Measurements from ENCODE around the gene PARD3B. TPM values are rescaled to one million over a fixed set of nuclear protein-coding genes. Genes with fewer than 3 reads are reported as not detected.

PARD3B gene
- total RNA-seq, 2 experiments from 2014 or later: 0.23 to 0.53 TPM

DNA sequence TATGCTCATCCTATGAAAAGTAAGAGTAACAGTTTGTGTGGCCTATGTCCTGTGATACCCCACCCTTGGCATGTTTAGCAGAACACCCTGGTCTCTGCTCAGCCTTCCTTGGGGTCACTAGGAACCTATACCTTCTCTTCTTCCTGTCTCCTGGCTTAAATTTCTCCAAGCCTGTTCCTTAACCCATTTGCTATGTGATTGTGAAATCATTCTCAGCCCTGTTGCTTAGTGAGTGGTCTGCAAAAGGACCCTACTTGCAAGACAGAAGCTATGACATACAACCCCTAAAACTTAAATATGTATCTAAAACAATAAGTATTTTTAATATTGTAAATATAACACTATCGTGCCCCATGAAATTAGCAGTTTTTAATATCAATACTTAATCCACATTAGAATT, 524.7 kb downstream of the PARD3B start:
- H3K36me3 Mint-ChIP-seq (ENCODE audit: low read depth): peaks cover 8% of the 10 kb centered on the region
- H3K27ac Mint-ChIP-seq: no peak overlapping the region
- peaks cover 4% of the 10 kb centered on the region for H3K9me3 Mint-ChIP-seq
- ChIA-PET POLR2A (no interaction called here), CTCF (no interaction called here)
- H3K4me3 Mint-ChIP-seq: no peak overlapping the region
- peaks cover 2% of the 10 kb centered on the region for H3K27me3 Mint-ChIP-seq
- peaks cover 1% of the 10 kb centered on the region for H3K4me1 Mint-ChIP-seq
- no peak for DNase-seq

DNA sequence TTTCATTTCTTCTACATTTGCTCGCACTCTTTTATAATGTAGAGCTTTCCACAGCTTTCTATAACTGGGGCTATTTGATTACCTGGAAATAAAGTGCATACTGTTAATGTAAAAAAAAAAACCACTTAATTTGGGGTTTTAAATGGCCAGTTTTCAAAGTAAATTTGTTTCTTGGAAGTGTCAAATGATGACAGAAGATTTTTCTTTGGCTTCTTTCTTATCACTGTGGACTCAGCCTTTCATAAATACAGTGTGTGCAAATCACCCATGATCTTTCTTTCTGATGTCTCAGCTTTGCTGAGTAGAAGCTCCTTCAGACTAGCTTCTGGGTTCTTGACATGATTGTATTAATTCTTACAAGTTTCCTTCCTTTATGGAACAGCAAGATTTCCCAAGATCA, 525.6 kb downstream of the PARD3B start:
- Mint-ChIP-seq H3K27ac (no peak overlapping the region), H3K27me3 (peaks cover 2% of the 10 kb centered on the region), H3K4me1 (peaks cover 3% of the 10 kb centered on the region), H3K36me3 (ENCODE audit: low read depth) (peaks cover 8% of the 10 kb centered on the region), H3K9me3 (peaks cover 4% of the 10 kb centered on the region), H3K4me3 (no peak overlapping the region)
- DNase-seq: no peak
- POLR2A ChIA-PET: no interaction called here
- CTCF ChIA-PET: no interaction called here

DNA sequence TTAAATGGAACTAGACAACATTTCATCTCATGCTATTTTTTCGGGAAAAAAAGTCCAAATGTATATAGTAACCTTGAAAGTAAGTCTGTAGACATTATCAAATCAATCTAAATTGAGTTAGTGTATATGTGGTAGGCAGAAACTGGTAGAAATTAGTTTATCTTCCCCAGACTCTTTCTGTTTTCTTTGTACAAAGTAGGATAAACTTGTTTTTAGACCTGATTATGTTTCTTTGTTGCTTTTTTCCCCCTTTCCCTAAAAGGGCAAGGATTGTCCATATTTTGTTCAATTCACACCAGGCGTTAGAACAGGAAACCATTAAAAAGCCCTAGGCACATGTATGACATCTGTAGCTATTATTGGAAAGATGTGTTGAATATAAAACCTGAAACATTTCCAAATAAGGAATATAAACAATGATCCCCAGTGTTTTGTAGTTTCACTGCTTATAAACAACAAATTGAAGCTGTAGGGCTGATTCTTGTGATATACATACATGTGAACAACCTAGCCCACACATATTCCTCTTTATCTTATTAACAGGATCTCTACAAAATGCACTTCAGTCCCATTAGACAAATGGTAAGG, 528.3 kb downstream of the PARD3B start:
- H3K27ac Mint-ChIP-seq: no peak overlapping the region
- CTCF ChIA-PET: no interaction called here
- peaks cover 28% of the 10 kb centered on the region for H3K4me1 Mint-ChIP-seq
- H3K36me3 Mint-ChIP-seq (ENCODE audit: low read depth): peaks cover 8% of the 10 kb centered on the region
- POLR2A ChIA-PET: interaction anchor here (0.5 to 0.7 kb wide), 2 partner anchors 9 to 361 kb away, joined by 3 read pairs; no protein-coding TSS in a partner anchor
- no peak for DNase-seq
- H3K9me3 Mint-ChIP-seq: peaks cover 4% of the 10 kb centered on the region
- peaks cover 2% of the 10 kb centered on the region for H3K27me3 Mint-ChIP-seq
- H3K4me3 Mint-ChIP-seq: no peak overlapping the region

DNA sequence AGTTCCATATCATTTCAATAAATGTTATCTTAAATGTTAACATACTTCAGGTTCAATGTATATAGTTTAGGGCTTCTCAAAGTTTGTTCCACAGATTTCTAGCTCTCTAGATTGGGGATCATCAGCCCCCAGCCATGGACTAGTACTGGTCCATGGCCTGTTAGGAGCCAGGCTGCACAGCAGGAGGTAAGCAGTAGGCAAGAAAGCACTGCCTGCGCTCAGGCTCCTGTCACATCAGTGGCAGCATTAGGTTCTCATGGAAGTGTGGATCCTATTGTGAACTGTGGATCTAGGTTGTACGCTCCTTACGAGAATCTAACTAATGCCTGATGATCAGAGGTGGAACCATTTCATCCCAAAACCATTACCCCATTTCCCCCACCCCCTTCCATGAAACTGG, 531.1 kb downstream of the PARD3B start:
- H3K27me3 Mint-ChIP-seq: peaks cover 2% of the 10 kb centered on the region
- ChIA-PET CTCF (no interaction called here), POLR2A (no interaction called here)
- peaks cover 8% of the 10 kb centered on the region for H3K36me3 Mint-ChIP-seq (ENCODE audit: low read depth)
- DNase-seq: no peak
- peaks cover 2% of the 10 kb centered on the region for H3K9me3 Mint-ChIP-seq
- no peak overlapping the region for H3K4me3 Mint-ChIP-seq
- H3K27ac Mint-ChIP-seq: peak overlapping the region; percentile 85
- H3K4me1 Mint-ChIP-seq: peaks cover 30% of the 10 kb centered on the region

DNA sequence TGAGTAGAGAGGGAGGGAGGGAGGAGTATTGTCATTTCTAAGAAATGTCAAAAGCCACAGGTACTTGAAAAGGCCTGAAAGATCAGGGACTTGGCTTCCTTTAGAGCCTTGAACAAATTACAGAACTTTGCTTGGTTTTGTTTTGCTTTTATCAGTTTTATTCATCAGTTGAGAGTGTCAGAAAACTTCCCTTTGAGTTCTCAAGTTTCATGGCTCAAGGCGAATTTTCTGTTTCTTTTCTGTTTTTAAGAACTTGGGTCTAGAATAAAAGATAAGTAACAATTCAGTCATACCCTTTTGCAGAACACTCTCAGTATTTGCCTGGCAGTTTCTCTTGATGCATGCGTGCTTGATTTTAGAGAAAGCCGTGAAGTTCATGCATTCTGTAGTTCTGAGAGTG, 531.9 kb downstream of the PARD3B start:
- POLR2A ChIA-PET: no interaction called here
- Mint-ChIP-seq H3K27ac (peak overlapping the region; percentile 85), H3K36me3 (ENCODE audit: low read depth) (peaks cover 8% of the 10 kb centered on the region), H3K27me3 (peaks cover 2% of the 10 kb centered on the region), H3K4me1 (peaks cover 30% of the 10 kb centered on the region), H3K9me3 (peaks cover 2% of the 10 kb centered on the region), H3K4me3 (peak overlapping the region; percentile 49)
- CTCF ChIA-PET: no interaction called here
- DNase-seq: no peak

DNA sequence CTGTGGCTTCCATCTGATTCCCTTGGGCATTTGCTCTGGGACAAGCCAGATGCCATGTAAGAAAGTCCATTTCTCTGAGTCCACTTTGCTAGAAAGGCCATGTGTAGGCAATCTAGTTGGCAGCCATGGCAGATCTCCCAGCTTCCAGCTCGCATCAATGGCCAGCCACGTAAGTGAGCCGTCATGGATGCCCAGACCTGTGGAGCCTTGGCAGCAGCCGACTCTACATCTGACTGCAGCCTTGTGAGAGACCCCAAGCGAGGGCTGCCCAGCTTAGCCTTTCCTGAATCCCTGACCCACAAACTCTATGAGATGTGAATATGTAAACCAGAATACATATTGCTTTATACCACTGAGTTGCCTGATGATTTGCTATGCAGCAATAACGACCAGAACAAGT, 533.5 kb downstream of the PARD3B start:
- POLR2A ChIA-PET: no interaction called here
- Mint-ChIP-seq H3K4me3 (no peak overlapping the region), H3K4me1 (peaks cover 30% of the 10 kb centered on the region), H3K9me3 (no peaks in the 10 kb centered on the region), H3K27me3 (peaks cover 2% of the 10 kb centered on the region), H3K36me3 (ENCODE audit: low read depth) (peaks cover 3% of the 10 kb centered on the region), H3K27ac (no peak overlapping the region)
- CTCF ChIA-PET: no interaction called here
- no peak for DNase-seq

DNA sequence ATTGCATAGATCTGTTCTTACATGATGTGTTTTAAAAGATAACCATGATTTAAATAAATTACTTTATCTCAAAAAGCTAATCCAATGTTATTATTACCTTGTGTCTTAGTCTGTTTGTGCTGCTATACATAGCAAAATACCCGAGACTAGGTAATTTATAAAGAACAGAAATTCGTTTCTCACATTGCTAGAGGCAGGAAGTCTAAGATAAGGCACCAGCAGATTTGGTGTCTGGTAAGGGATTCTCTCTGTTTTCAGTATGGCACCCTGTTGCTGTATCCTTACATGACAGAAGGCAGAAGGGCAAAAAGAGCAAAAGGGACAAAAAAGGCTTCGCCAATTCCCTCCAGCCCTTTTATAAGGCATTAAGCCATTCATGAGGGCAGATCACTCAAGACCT, 533.9 kb downstream of the PARD3B start:
- CTCF ChIA-PET: no interaction called here
- Mint-ChIP-seq H3K27me3 (peaks cover 2% of the 10 kb centered on the region), H3K27ac (no peak overlapping the region), H3K4me3 (no peak overlapping the region), H3K4me1 (peaks cover 30% of the 10 kb centered on the region), H3K9me3 (no peaks in the 10 kb centered on the region), H3K36me3 (ENCODE audit: low read depth) (peaks cover 3% of the 10 kb centered on the region)
- DNase-seq: no peak
- POLR2A ChIA-PET: no interaction called here

DNA sequence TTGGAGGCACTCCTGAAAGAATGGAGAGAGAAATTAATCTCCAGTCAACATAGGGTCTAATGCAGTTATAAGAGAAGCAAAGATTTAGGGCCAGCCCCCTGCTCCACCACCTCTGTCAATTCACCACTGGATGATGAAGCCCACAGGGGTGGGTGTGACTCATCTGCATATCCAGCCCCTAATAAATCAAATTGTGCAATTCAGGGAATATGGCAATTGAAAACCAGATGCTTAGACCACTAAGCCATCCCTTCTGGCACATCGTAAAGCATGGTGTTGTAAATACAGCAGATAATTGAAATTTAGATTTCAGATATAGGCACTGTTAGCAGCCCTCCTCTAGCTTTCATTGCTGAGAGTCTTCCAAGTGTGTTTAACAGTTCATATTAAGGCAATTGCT, 541.4 kb downstream of the PARD3B start:
- no peak overlapping the region for H3K4me3 Mint-ChIP-seq
- no peak for DNase-seq
- H3K9me3 Mint-ChIP-seq: no peaks in the 10 kb centered on the region
- ChIA-PET POLR2A (no interaction called here), CTCF (no interaction called here)
- no peaks in the 10 kb centered on the region for H3K27me3 Mint-ChIP-seq
- H3K4me1 Mint-ChIP-seq: peaks cover under 1% of the 10 kb centered on the region
- H3K27ac Mint-ChIP-seq: no peak overlapping the region
- no peaks in the 10 kb centered on the region for H3K36me3 Mint-ChIP-seq (ENCODE audit: low read depth)

DNA sequence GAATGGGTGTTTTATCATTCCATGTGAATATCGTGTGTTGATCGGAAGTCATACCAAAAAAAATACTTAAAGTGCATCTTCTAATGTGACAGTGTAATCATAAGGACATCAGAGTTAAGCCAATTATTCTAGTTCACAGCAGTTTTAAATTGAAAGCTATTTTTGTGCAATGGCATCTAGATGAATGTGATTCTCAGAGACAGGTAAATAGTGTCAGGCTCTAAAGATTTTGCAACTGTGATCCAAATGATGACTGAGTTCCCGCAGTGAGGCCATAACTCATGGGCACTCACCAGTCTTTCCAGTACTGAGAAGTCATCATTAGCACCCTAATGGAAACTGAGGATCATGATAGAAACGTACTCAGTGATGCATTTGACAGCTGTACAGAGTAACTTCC, 542.6 kb downstream of the PARD3B start:
- Mint-ChIP-seq H3K4me1 (peaks cover 9% of the 10 kb centered on the region), H3K4me3 (no peak overlapping the region), H3K9me3 (no peaks in the 10 kb centered on the region), H3K27me3 (no peaks in the 10 kb centered on the region), H3K36me3 (ENCODE audit: low read depth) (no peaks in the 10 kb centered on the region), H3K27ac (no peak overlapping the region)
- ChIA-PET CTCF (no interaction called here), POLR2A (no interaction called here)
- no peak for DNase-seq

DNA sequence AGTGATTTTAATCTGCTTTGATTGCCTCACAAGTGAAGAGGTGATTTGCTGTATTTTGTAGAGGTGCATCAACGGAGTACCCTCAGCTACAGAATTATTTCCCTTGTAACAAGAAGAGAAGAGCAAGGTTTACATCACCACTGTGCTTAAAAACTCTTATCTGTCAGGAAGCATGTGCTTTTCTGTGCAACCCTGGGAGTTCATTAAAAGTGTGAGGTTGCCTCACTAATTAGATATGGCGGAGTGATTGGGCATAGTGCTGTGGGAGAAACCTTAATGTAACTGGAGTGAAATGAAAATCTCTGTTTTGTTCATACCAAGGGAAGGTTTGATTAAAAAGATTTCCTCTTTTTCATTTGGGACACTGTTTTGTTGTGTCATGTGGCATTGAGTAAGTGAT, 544.7 kb downstream of the PARD3B start:
- Mint-ChIP-seq H3K27ac (no peak overlapping the region), H3K4me3 (no peak overlapping the region), H3K36me3 (ENCODE audit: low read depth) (no peaks in the 10 kb centered on the region), H3K9me3 (no peaks in the 10 kb centered on the region), H3K4me1 (peaks cover 9% of the 10 kb centered on the region), H3K27me3 (no peaks in the 10 kb centered on the region)
- ChIA-PET CTCF (no interaction called here), POLR2A (no interaction called here)
- DNase-seq: no peak

DNA sequence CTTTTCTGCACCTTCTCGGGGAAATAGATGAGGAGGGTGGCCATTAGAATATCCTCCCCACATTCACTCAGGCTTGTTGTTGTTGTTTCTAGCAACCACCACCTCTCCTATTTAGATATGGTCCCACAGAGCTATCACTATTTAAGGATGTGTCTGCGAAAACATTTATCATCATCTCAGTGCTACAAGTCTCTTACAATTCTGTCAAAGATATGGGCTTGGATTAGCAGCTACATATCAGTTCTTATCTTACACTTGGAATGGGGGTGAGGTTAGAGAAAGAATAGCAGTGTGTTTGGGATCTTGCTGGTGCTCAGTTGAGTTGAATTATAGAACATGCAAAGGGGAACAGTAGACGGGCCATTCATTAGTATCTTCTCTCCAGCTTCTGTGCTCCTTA, 546.1 kb downstream of the PARD3B start:
- no peak overlapping the region for H3K27ac Mint-ChIP-seq
- ChIA-PET POLR2A (no interaction called here), CTCF (no interaction called here)
- H3K4me3 Mint-ChIP-seq: no peak overlapping the region
- no peaks in the 10 kb centered on the region for H3K9me3 Mint-ChIP-seq
- no peaks in the 10 kb centered on the region for H3K27me3 Mint-ChIP-seq
- peaks cover 9% of the 10 kb centered on the region for H3K4me1 Mint-ChIP-seq
- DNase-seq: no peak
- no peaks in the 10 kb centered on the region for H3K36me3 Mint-ChIP-seq (ENCODE audit: low read depth)

DNA sequence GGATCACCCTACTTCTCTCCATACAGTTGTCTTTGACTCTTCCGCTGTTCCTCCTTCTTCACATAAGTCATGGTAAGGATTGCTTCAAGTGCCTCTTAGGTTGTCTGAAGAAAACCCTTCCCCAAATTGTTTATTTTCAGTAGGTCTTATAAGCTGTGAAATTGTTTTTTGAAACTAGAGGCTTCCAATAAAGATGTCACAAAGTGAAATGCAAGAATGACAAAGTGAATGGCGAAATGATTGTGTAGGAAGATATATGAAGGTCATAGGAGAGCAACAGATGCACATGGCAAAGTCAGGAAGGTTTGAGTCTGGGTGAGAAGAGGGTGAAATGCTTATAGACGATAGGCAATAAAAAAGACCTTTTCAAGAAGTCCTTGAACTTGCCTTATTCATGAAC, 548.8 kb downstream of the PARD3B start:
- H3K4me3 Mint-ChIP-seq: no peak overlapping the region
- no peaks in the 10 kb centered on the region for H3K9me3 Mint-ChIP-seq
- no peak overlapping the region for H3K27ac Mint-ChIP-seq
- peaks cover 9% of the 10 kb centered on the region for H3K4me1 Mint-ChIP-seq
- DNase-seq: no peak
- CTCF ChIA-PET: no interaction called here
- H3K27me3 Mint-ChIP-seq: no peaks in the 10 kb centered on the region
- POLR2A ChIA-PET: no interaction called here
- H3K36me3 Mint-ChIP-seq (ENCODE audit: low read depth): no peaks in the 10 kb centered on the region

DNA sequence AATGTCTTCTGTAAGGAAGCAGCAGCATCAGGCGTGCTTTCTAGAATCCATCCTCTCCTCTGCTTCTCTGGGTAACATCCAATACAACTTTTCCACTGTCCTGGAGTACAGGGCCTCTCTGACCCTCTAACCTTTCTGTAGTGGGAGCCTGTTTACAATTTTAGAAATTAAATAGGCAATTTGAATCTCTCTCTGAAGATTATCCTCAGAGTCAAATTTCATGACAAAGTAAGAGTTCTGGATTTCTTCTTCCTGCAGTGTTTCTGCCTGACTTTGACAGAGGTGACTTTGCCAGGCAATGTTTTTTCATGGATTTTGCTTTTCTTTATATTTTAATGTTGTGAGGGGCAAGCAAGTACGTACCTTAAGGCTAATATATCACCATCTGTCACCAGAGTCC, 558.4 kb downstream of the PARD3B start:
- ChIA-PET POLR2A (no interaction called here), CTCF (no interaction called here)
- no peak overlapping the region for H3K27ac Mint-ChIP-seq
- no peaks in the 10 kb centered on the region for H3K36me3 Mint-ChIP-seq (ENCODE audit: low read depth)
- no peaks in the 10 kb centered on the region for H3K27me3 Mint-ChIP-seq
- H3K4me3 Mint-ChIP-seq: no peak overlapping the region
- H3K4me1 Mint-ChIP-seq: no peaks in the 10 kb centered on the region
- DNase-seq: no peak
- no peaks in the 10 kb centered on the region for H3K9me3 Mint-ChIP-seq

DNA sequence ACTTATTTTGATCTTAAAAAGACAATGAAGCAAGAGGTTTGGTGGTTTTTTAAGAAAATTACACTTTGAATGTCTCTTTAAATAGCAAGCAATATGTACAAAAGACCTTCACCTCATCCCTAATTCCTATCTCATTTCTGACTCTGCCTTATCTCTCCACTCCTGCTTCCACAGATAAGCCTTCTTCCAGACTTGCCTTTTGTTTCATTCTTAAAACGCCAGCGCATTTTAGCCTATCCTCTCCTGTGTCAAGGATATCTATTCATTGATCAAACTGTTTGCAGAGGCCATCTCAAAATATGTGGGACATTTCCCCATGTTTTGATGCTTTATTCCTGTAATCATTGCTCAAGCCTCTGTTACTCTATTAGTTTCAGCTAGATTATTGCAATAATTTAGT, 562.5 kb downstream of the PARD3B start:
- Mint-ChIP-seq H3K27me3 (no peaks in the 10 kb centered on the region), H3K9me3 (no peaks in the 10 kb centered on the region), H3K36me3 (ENCODE audit: low read depth) (no peaks in the 10 kb centered on the region), H3K4me1 (no peaks in the 10 kb centered on the region), H3K27ac (no peak overlapping the region), H3K4me3 (no peak overlapping the region)
- DNase-seq: no peak
- ChIA-PET CTCF (no interaction called here), POLR2A (no interaction called here)

DNA sequence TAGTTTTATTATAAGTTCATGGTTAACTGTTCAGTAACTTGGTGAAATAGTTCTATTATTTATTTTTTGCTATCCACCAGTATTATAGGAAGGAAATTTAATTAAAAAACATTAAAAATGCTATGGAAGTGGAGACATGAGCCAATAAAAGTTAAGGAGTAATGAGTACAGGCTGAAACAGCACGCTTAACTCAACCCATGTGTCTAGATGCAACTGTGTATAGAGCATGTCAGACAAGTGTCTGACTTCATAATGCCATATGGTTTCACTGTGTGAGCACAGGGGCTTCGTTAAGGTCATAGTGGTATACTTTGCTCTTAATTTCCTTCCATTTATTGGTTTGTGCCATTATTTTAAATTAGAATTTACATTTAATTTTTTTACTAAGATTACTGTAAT, 570.2 kb downstream of the PARD3B start:
- CTCF ChIA-PET: no interaction called here
- Mint-ChIP-seq H3K27ac (no peak overlapping the region), H3K4me3 (no peak overlapping the region), H3K27me3 (no peaks in the 10 kb centered on the region), H3K4me1 (peaks cover 9% of the 10 kb centered on the region), H3K9me3 (no peaks in the 10 kb centered on the region), H3K36me3 (ENCODE audit: low read depth) (no peaks in the 10 kb centered on the region)
- POLR2A ChIA-PET: no interaction called here
- no peak for DNase-seq
